Stomach (tissue), 4 donors: ENCODE data around the gene KITLG.

ENCODE experiments used
- CTCF ChIP-seq, 7 experiments: fragments of 450-650 bp in 4 of 7; fragments of 200-600 bp in 3 of 7; sonication (generic) in 3 of 7; IDR thresholded peaks; one replicate each; pipeline ENCODE4 v1.5.1; 2016 to 2019; ENCODE audit warnings: antibody characterized with exemption in 7 of 7, control low read depth in 2 of 7, mild to moderate bottlenecking in 1 of 7
- POLR2A ChIP-seq, 4 donors: fragments of 450-650 bp; IDR thresholded peaks; one replicate each; pipeline ENCODE4 v1.6.1; 2016; ENCODE audit warnings: antibody characterized with exemption in 4 of 4, control low read depth in 2 of 4, mild to moderate bottlenecking in 1 of 4, moderate library complexity in 1 of 4

GRCh38 chr12:88544991-88545980, 35.0 kb downstream of the KITLG start:
- TF ChIP-seq CTCF (IDR thresholded peaks at IDR 0.05) (no peak), POLR2A (IDR thresholded peaks at IDR 0.05) (no peak)
